ENCODE measurements around the gene ARFGEF3. TPM values are rescaled to one million over a fixed set of nuclear protein-coding genes. Genes with fewer than 3 reads are reported as not detected.

The ARFGEF3 gene
- total RNA-seq, 6 experiments from 2014 or later = 0.06 to 0.19 (median 0.08) TPM

- TF ChIP-seq, protein P1, sequence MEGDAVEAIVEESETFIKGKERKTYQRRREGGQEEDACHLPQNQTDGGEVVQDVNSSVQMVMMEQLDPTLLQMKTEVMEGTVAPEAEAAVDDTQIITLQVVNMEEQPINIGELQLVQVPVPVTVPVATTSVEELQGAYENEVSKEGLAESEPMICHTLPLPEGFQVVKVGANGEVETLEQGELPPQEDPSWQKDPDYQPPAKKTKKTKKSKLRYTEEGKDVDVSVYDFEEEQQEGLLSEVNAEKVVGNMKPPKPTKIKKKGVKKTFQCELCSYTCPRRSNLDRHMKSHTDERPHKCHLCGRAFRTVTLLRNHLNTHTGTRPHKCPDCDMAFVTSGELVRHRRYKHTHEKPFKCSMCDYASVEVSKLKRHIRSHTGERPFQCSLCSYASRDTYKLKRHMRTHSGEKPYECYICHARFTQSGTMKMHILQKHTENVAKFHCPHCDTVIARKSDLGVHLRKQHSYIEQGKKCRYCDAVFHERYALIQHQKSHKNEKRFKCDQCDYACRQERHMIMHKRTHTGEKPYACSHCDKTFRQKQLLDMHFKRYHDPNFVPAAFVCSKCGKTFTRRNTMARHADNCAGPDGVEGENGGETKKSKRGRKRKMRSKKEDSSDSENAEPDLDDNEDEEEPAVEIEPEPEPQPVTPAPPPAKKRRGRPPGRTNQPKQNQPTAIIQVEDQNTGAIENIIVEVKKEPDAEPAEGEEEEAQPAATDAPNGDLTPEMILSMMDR (IDR thresholded peaks at IDR 0.05) = no peak
- H3K4me1 Mint-ChIP-seq (ENCODE audit: low read depth) = no peaks in the 10 kb centered on the region; the same call in 1 of the 2 replicates
- no peak overlapping the region for H3K4me3 Mint-ChIP-seq
- DNase-seq = no peak
- H3K36me3 Mint-ChIP-seq (ENCODE audit: low read depth) = no peaks in the 10 kb centered on the region
- no peaks in the 10 kb centered on the region for H3K9me3 Mint-ChIP-seq
- H3K27me3 Mint-ChIP-seq (ENCODE audit: insufficient read depth) = peaks cover 8% of the 10 kb centered on the region
- no peak overlapping the region for H3K27ac Mint-ChIP-seq
These were observed 87.1 kb downstream of the ARFGEF3 start for GRCh38 chr6:138248878-138249277.

GRCh38 chr6:138250053-138250452 lies 88.3 kb downstream of the ARFGEF3 start:
- H3K9me3 Mint-ChIP-seq = no peaks in the 10 kb centered on the region
- DNase-seq = no peak
- peak overlapping the region; percentile 56; the same call in 1 of the 2 replicates for H3K27ac Mint-ChIP-seq
- no peak overlapping the region for H3K4me3 Mint-ChIP-seq
- TF ChIP-seq, protein P1 (IDR thresholded peaks at IDR 0.05) = no peak
- H3K27me3 Mint-ChIP-seq (ENCODE audit: insufficient read depth) = peaks cover 8% of the 10 kb centered on the region
- no peaks in the 10 kb centered on the region for H3K36me3 Mint-ChIP-seq (ENCODE audit: low read depth)
- no peaks in the 10 kb centered on the region; the same call in 1 of the 2 replicates for H3K4me1 Mint-ChIP-seq (ENCODE audit: low read depth)

- H3K27me3 Mint-ChIP-seq (ENCODE audit: insufficient read depth) = peaks cover 10% of the 10 kb centered on the region
- peak; percentile 67 for DNase-seq
- H3K9me3 Mint-ChIP-seq = no peaks in the 10 kb centered on the region
- H3K4me1 Mint-ChIP-seq (ENCODE audit: low read depth) = no peaks in the 10 kb centered on the region; the same call in 1 of the 2 replicates
- TF ChIP-seq, protein P1 (IDR thresholded peaks at IDR 0.05) = no peak
- peak overlapping the region; percentile 36 for H3K4me3 Mint-ChIP-seq
- peak overlapping the region; percentile 56 for H3K27ac Mint-ChIP-seq
- H3K36me3 Mint-ChIP-seq (ENCODE audit: low read depth) = no peaks in the 10 kb centered on the region
These were observed 88.9 kb downstream of the ARFGEF3 start for GRCh38 chr6:138250513-138251247.

GRCh38 chr6:138253731-138254130 lies 92.0 kb downstream of the ARFGEF3 start:
- H3K9me3 Mint-ChIP-seq = no peaks in the 10 kb centered on the region
- H3K36me3 Mint-ChIP-seq (ENCODE audit: low read depth) = no peaks in the 10 kb centered on the region
- peaks cover 8% of the 10 kb centered on the region for H3K27me3 Mint-ChIP-seq (ENCODE audit: insufficient read depth)
- no peak for DNase-seq
- no peak overlapping the region for H3K27ac Mint-ChIP-seq
- no peak overlapping the region for H3K4me3 Mint-ChIP-seq
- TF ChIP-seq, protein P1 (IDR thresholded peaks at IDR 0.05) = no peak
- no peaks in the 10 kb centered on the region for H3K4me1 Mint-ChIP-seq (ENCODE audit: low read depth)

GRCh38 chr6:138255443-138255842 lies 93.7 kb downstream of the ARFGEF3 start:
- TF ChIP-seq, protein P1 (IDR thresholded peaks at IDR 0.05) = no peak
- Mint-ChIP-seq H3K27me3 (ENCODE audit: insufficient read depth) (peaks cover 7% of the 10 kb centered on the region), H3K27ac (no peak overlapping the region), H3K9me3 (no peaks in the 10 kb centered on the region), H3K4me1 (ENCODE audit: low read depth) (no peaks in the 10 kb centered on the region), H3K36me3 (ENCODE audit: low read depth) (no peaks in the 10 kb centered on the region), H3K4me3 (no peak overlapping the region)
- DNase-seq = no peak
